LNCAP (cell line): Measurements from ENCODE around the gene SLX4IP.

ENCODE experiments used
- TF ChIP-seq, protein P1 (sequence below): fragments of 450-650 bp; IDR thresholded peaks from 2 replicates; pipeline ENCODE4 v1.5.1; 2017; ENCODE audit warnings: mild to moderate bottlenecking

Gene SLX4IP

DNA sequence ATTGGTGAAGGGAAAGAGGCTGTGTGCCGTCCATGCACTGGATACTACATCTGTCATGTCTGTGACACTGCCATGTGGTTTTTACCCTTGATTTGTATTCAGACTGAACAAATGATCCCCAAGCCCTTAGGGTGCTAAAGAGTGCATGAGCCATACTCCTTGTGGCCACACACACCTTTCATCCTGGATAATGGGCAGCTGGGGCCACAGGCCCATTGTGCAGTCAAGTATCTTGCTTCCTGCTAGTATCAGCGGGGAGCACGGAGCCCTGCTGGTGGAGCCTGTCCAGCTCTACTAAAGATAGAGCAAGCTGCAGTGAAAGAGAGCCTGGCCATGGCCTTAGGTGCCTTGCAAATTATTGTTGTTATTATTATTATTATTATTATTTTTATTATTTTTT is 75.1 kb downstream of the SLX4IP start:
- TF ChIP-seq, protein P1, sequence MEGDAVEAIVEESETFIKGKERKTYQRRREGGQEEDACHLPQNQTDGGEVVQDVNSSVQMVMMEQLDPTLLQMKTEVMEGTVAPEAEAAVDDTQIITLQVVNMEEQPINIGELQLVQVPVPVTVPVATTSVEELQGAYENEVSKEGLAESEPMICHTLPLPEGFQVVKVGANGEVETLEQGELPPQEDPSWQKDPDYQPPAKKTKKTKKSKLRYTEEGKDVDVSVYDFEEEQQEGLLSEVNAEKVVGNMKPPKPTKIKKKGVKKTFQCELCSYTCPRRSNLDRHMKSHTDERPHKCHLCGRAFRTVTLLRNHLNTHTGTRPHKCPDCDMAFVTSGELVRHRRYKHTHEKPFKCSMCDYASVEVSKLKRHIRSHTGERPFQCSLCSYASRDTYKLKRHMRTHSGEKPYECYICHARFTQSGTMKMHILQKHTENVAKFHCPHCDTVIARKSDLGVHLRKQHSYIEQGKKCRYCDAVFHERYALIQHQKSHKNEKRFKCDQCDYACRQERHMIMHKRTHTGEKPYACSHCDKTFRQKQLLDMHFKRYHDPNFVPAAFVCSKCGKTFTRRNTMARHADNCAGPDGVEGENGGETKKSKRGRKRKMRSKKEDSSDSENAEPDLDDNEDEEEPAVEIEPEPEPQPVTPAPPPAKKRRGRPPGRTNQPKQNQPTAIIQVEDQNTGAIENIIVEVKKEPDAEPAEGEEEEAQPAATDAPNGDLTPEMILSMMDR, result no peak

DNA sequence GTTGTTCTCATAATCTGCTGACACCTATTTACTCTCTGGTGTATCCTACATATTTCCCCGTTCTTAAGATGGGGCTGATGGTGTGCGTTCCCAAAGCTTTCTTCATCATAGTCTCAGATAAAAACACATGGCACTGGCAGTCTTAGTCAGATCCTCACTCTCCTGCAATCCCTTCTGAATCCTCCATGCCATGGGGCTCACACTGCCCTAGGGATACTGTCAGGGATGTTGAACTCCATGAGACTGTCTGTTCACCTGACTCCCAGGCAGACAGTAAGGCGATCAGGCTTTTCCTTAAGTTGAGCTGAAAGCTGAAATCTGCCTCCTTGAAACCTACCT is 76.0 kb downstream of the SLX4IP start:
- TF ChIP-seq, protein P1, result no peak

DNA sequence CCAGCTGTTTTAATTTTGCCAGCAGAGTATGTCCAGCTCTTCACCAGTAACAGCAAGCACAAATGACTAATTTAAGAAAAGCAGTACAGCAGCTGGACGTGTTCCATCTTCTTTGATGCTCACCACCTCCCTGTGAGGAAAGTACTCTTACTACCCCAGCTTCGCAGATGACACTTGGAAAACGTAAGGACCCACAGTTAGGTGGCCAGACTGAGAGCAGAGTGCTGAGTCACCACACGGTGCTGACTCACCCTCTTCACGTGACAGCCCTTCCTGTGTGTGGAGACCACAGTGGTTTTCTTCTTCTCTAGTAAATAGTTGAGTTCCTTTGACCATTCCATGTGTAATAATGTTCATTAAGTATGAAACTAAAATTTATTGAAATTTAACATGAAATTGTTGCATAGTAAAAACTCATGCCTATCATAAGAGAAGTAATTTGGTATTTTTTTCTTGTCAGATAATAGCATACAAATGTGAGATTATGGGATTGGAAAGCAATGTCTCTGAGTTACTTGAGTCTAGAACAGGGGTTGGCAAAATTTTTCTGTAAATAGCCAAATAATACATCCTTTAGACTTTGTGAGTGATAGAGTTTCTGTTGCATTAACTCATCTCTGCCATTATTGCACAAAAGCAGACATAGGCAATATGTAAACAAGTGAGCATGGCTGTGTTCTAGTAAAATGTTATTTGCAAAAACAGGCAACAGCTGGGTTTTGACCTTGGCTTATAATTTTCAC is 76.6 kb downstream of the SLX4IP start:
- TF ChIP-seq, protein P1, result no peak

DNA sequence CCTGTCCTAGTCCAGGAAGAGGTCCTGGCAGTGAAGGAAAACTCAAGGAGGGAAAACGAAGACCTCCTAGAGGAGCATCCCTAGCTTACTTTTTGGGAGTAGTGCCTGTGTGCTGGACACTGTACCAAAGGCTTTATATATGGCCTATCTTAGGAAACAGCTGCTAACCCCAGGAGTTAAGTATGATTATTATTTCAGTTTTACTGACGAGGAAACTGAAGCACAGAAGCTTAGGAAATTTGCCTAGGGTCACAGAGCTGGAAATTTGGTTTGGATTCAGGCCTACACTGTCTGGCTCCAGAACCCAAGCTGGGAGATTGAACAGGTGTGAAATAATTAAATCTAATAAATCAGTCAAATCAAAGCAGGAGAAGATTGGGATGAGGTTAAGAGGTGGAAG is 78.0 kb downstream of the SLX4IP start:
- TF ChIP-seq, protein P1, result no peak

DNA sequence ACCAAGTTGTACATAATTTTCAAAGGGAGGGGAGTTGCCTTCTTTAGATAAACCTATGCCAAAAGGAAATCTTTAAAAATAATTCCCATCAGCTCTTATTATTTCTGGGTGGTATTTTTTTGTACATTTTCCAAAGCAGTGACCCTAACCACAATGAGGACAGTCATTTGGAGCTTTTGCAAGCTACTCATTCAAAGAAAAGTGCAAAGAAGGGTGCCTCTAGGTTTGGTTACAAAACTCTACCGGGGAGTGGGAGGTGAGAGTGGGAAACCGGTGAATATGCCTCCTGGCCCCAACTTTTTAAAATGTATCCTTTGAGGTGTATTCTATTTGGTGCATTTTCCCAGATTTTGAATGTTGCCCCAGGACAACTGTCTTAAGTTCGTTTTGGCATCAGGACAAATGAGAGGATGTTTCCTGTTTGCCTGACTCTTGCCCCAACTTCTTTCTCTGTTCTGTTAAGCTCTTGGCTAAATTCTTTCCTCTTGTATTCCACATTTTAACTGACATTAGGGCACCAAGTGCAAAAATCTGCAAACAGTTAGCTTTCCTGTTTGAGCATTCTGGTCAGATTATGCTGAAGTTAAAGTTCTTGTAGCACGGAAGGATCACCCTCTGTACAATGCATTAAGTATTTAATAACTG is 78.9 kb downstream of the SLX4IP start:
- TF ChIP-seq, protein P1, result no peak

DNA sequence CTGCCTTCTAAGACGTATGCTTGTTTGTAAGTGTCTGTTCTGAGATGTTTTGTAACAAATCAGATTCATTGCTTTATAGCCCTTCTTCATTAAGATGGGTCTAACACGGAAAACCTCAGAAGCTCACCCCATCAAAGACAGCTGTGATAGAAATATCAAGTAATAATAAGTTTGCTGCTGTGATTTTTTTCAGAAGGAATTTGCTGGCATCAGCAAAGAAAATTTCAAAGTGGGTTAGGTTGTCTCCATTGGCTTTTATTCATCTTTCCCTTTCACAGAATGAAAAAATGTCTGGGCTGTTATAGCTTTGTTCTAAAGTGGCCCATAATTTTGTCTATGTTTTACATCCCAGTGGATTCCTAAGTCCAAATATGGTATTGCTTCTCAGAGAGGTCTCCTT is 81.4 kb downstream of the SLX4IP start:
- TF ChIP-seq, protein P1, result no peak

DNA sequence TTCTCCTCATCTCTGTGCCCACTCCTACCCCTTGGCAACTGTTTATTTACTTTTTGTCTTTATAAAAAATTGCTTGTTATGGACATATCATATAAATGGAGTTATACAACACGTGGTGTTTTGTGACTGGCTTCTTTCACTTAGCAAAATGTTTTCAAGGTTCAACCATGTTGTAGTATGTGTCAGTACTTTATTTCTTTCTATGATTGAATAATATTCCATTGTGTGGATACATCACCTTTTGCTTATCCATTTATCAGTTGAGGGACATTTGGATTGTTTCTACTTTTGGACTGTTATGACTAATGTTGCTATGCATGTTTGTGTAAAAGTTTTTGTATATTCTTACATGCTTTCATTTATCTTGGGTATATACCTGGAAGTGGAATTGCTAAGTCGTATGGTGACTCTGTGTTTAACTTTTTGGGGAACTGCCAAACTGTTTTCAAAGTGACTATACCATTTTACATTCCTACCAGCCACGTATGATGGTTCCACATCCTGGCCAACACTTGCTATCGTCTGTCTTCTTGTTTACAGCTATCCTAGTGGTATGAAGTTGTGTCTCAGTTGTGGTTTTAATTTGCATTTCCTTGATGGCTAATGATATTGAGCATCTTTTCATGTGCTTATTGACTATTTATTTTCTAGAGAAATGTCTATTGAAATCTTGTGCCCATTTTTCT is 84.4 kb downstream of the SLX4IP start:
- TF ChIP-seq, protein P1, result no peak
